HG03159 (cell line): Measurements from ENCODE around the gene LOXHD1.

Source experiments
- ATAC-seq: cut with Tn5 transposase; IDR thresholded peaks from one replicate; pipeline ENCODE4 v1.9.1; 2021; ENCODE audit warnings: mild to moderate bottlenecking, moderate library complexity; ENCODE audit not compliant: unreplicated experiment

The LOXHD1 gene

DNA sequence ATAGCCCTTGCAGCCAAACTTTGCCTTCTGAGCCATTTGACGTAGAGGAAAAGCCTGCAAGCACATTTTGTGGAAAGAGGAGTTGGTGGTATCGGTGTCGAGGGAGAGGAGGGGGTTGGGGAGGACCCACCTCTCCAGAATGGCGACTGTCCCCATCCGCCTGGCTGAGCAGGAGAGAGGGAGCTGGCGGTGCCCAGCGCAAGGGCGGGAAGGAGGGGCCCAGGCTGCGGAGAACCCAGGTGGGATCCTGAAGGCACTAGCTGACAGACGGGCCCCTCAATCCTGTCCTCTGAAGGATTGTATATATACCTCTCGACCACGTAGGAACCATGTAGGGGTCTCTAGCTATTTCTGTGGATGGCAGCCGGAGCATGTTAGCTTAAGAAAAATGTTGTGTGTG, 200.3 kb downstream of the LOXHD1 start:
- no peak for ATAC-seq

DNA sequence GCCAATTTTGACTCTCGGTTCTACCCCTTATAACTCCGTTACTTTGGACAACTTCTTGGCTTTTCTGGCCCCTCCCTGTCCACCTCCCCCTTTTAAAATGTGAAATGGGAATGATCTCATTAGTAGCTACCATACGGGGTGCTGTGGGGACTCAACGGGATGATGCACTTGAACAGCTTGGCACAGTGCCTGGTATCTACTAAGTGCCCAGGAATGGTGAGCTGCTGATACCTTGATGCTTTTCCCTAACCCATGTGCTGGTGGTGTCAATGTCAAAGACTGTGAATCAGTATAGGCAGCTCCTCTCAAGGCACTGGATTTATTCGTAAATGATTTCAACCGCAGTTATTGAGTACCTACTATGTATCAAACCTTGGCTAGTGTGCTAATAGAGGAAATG, 204.2 kb downstream of the LOXHD1 start:
- no peak for ATAC-seq

DNA sequence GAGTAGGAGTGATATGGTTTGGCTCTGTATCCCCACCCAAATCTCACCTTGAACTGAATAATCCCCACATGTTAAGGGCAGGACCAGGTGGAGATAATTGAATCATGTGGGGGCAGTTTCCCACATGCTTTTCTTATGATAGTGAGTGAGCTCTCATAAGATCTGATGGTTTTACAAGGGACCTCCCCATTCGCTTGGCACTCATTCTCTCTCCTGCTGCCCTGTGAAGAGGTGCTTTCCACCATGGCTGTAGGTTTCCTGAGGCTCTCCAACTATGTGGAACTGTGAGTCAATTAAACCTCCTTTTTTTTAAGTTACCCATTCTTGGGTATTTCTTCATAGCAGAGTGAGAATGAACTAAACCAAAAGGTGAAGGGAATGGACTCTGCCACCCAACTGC, 207.5 kb downstream of the LOXHD1 start:
- ATAC-seq, result no peak

DNA sequence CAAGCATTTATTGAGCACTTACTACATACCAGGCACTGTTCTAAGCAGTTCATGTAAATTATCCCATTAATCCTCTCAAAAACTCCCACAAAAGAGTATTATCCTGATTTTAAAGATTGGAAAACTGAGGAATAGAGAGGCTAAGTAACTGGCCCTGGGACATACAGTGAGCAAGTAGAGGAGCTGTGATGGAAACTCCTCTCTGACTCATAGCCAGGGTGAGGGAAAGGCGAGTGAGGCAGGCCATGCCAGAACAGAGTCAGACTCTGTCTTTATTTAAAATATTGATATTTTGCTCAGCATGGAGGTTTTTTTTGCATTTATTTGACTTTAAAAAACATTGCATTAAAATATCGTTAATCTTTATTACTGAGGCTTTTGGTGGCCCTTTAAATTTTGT, 208.0 kb downstream of the LOXHD1 start:
- no peak for ATAC-seq

DNA sequence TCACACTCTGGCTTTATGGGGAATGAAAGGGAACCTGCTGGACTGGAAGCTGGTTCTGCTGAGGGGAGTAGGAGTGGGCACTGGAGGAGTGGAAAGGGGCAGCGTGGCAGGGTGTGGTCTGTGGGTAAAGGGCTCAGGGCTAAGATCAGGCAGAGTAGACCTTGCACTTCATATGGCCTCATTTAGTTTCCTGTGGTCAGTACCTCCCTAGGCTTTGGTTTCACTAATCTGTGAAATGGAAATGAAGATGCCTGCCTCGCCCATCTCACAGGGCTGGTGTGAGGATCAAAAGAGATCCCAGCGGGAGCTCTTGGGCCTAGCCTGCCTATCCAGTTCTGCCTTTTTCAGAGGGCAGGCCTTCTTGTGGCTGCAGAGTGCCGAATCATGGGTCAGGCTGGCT, 208.7 kb downstream of the LOXHD1 start:
- ATAC-seq, result no peak

DNA sequence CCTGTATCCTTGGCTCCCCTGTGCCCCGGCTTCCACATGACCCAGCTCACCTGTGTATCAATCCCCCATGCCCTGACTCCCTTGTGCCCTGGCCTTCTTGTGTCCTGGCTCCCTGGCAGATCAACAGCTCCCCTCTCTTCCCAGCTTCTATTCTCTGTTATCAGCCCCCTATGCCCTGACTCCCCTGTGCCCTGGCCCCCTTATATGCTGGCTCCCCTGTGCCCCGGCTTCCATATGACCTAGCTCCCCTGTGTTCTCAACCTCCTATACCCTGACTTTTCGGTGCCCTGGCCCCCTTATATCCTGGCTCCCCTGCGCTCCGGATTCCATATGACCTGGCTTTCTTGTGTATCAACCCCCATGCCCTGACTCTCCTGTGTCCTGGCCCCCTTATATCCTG, 209.2 kb downstream of the LOXHD1 start:
- no peak for ATAC-seq

DNA sequence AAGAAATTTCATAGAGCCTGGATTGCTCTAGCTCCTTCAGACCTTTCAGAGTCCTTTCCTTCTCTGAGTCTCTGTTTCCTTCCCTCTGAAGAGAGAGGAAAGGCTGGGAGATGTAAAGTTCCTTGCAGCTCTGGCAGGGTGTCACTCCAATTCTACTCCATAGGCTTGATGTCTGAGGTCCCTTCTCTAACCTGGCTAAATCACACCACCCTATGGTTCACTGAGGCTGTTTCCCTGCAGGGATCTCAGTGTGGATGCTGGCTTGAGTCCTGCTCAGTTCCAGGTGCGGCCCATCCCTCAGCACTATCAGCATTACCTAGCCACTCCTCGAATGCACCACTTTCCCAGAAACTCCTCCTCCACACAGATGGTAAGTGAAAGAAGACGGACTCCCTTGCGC, 209.7 kb downstream of the LOXHD1 start:
- ATAC-seq, result no peak

DNA sequence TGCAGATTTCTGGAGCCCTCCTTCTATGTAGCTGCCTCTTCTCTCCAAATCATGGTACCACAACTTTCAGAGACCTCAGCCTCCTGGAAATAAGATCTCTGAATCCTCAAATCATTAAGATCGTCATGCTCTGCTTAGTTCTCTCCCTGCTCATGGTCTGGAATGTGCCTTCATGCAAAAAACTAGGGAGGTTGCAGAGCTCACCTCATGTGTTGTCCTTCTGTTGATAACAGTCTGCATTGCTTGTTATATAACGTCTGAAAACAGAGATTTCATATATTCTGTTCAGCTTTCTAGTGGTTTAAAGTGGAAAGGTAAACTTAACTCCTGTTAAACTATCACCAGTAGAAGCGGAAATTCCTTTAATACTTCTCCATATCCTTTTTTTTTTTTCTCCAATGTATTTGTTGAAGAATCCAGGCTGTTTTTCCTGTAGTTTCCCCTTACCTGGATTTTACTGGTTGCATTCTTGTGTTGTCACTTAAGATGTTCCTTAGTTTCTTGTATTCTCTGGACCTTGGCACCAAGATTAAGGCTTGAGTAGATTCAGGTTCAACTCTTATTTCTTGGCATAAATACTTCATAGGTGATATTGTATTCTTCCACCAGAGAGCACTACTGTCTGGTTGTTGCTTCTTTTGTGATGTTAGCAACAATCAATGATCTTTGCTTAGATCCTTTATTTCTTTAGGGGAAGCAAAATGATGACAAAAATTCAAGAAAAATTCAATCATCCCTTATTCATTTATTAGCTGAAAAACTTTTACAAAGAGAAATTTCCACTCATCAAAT, 211.3 kb downstream of the LOXHD1 start:
- ATAC-seq, result no peak

DNA sequence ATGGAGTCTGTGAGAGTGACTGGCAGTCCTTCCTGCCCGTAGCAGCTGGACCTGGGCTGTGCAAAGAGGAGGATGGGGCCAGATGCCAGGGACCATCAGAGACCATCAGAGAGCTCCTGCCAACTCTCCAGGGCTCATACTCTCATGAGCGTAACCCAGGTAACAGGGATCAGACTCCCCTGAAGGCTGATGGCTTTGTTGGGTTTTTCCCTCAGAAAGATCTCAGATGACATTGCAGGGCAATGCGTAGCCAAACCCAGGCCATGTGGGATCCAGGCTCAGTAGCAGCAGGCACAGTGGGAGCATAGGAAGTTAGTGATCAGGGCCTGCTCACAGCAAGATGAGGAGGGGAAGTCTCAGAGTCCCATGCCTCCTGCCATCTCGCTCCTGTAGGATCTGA, 218.0 kb downstream of the LOXHD1 start:
- no peak for ATAC-seq

DNA sequence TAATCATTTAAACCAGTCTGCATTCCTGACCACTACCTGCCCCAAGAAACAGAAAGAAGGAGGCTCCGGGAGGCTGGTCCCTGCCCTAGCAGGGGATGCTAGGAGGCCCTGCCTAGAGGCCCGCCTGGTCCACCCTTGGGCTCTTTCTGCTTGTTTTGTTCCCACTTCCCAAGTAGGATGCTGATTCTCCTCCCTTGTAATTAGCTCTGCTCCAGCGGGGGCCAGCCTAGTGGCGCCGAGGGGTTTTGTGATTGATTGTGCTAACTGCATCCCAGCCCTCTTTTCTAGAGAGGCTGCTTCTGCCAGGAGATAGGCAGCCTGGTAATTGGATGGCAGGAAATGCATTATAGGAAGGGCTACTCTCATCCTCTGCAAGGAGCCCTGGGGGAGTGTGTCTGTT, 220.0 kb downstream of the LOXHD1 start:
- ATAC-seq, result no peak

DNA sequence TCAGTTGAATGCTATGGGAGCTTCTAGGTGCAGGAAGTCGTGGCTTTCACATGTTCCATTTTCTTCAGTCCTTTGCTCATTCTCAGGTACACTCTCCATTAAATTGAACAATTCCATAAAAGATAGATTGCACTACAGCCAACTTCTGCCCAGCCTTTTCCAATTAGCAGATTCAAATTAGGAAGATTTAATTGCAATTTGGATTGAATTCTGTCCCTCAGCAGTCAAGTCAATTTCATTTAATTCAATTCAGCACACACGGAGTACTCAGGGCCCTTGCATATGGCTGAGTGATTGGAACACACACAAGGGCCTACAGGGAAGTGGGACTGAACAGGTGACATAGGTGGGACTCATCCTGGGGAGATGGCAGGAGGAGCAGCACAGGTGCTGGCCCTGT, 220.4 kb downstream of the LOXHD1 start:
- no peak for ATAC-seq

DNA sequence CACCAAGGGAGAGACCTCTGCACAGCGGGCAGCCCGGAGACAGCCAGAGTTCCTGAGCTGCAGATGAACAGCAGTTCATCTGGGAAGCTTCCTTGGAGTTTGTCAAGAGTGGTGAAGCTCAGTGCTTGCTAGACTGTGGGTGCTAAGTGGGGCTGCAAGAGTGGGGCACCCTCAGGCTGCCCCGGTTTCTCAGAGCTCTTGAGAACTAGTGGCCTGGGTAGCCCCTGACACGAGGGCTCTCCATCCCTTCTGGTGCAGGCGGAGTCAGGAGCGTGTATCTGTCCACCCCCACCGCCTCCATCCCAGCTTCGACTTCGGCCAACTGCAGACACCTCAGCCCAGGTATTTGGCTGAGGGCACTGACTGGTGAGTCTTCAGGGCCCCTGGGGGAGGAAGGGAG, 222.0 kb downstream of the LOXHD1 start:
- no peak for ATAC-seq

DNA sequence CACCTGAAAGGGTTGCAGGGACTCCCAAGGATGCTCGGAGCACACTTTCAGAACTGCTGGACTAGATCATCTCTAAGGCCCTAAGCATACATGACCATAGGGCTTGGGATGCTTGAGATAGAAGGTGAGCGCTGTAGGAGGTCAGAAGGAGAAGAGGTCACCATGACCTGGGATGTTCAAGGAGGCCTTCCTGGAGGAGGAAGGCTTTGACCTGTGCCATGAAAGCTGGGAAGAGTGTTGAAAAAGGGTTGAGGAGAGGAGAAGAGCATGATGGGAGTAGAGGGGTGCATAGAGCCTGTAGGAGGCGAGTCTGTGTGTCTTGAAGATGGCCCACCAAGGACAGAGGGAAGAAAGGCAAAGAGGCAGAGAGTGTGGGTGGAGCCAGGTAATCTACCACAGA, 222.4 kb downstream of the LOXHD1 start:
- no peak for ATAC-seq

DNA sequence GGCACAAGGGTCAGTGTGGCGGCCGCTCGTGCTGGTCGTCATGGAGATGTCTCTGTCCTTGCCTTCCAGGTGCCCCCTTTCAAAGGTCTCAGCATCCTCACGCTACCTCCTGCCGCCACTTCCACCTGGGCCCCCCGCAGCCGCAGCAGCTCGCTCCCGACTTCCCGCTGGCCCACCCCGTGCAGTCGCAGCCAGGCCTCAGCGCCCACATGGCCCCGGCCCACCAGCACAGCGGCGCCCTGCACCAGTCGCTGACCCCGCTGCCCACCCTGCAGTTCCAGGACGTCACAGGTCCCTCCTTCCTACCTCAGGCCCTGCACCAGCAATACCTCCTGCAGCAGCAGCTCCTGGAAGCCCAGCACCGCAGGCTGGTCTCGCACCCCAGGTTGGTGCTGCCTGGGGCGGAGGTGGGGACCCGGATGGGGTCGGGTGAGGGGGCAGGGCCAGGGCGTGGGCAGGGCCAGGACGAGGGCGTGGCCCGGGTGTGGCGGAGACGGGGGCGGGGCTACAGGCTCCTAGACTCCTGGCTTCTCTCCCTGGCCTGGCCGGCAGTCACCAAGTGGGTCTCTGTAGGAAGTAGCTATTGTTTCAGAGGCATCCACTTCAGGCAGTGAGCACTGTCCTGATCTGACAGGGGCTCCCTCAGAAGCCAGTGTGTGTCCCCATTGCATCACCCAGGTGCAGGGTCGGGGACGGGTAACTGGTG, 223.7 kb downstream of the LOXHD1 start:
- no peak for ATAC-seq

DNA sequence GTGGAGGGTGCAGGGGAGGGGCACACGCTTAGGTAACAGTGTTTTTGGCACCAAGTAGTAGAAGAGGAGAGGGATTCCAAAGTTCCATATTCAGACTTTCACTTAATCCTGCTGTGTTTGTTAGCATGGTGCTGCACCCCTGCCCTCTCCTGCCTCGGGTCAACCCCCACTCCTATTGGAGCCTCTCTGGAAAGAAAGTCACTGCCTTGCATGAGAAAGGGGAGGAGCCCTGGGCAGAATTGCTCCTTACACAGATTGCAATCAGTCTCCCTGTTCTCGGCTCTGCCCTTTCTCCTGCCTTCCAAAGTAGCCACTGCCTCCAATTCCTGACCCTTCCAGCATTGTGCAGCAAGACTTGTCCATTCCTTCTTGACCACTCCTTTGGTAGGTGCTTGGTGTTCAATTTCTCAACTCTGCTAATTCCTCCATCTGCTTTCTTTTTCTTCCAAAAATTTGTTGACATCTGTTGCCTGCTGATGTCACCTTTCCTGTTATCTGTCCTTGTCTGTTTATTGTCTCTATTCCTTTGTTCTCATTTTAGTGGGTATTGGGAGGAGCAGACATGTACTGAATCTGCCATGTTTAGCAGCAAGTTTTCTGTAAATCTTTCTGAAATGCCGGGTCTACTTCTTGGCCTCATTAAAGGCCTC, 225.4 kb downstream of the LOXHD1 start:
- ATAC-seq, result no peak

DNA sequence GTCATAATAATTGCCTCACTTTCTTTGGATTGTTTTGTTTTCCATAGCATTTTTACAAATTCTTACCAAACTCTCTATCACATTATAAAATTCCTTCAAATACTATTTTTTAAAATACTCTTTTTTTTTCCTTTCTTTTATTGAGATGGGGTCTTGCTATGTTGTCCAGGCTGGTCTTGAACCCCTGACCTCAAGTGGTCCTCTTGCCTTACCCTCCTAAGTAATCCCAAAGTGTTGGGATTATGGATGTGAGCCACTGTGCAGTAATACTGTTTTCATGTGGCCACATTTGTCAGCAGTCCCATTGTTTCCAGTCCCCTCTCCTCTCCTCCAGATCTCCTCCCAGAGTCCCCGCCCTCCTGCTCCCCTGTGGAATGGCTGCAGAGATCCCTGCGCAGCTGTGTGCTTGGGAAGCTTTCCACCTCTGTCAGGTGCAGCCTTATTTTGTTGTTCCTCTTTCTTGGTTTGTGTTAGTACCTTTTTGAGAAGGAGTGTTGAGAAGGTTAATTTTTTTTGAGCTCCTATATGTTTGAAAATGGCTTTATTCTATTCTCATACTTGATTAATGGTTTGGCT, 227.3 kb downstream of the LOXHD1 start:
- no peak for ATAC-seq

DNA sequence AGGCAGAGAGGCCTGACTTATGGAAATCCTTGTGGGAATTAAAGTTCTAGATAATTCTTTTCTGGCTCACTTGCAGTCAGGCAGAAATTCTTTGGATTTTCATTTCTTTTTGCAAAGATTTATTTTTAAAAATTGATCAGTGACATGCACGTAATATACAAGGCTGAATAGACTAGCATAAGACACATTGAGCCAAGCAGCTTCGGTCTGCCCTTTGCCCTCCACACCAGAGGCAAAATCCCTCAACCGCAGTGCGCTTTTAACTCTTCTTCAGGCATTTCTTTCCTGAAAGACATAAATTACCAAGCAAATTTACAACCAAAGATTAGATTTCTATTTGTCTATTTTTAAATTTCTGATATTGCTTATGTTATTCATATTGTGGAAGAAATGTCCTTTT, 227.9 kb downstream of the LOXHD1 start:
- no peak for ATAC-seq

DNA sequence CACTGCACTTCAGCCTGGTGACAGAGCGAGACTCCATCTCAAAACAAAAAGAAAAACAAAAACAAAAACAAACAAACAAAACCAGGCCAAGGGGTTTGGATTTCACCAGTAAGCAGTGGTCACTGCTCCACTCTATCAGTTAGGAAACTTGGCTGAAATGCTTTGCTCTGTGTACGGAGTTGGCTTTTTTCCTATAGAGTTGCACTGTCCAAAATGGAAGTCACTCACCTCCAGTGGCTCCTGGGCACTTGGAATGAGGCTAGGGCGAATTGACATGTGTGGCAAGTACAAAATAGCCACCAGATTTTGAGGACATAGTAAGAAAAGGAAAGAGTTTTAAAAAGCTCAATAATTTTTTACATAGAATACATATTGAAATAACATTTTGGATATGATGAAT, 228.7 kb downstream of the LOXHD1 start:
- ATAC-seq, result no peak

DNA sequence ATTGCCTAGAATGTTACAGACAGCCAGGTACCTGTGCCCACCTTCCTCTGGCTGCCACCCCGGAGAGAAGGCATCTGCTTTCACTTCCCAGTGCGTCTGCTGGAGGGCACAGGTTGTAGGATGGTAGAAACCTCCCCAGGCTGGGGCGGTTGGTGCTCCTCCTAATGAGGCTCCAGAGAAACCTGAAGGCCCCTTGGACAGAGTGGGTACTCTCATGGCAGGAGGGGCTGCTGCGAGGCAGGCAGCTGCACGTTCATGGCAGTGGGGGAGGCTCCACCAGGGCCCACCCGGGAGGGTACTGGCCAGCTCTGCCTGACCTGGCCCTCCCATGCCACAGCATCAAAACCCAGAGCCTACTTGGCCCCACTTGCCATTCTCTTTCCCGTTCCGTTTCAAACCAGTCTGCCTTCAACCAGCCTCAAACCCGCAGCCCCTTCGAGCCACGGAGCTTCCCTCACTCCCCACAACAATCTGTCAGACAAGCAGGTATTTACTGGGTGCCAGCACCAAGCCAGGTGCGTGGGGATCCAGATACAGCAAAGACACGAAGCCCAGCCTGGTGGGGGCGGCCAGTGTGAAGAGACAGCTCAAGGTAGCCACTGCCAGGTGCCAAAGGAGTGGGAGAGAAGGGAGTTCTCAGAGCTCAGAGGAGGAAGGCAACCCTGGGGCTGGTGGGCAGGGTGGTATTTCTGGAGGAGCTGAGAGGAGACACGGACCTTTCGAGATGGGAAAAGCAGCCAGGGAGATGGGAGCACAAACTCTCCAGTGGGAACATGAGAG, 229.6 kb downstream of the LOXHD1 start:
- ATAC-seq, result no peak
